ENCODE measurements around the gene MAN1A1. TPM values are rescaled to one million over a fixed set of nuclear protein-coding genes. Genes with fewer than 3 reads are reported as not detected.

Gene MAN1A1
- polyA plus RNA-seq, 3 donors = 11.0 to 20.4 (median 16.1) TPM

- intact Hi-C loops (cut with micrococcal nuclease) = no loop called here
- H3K9me3 ChIP-seq (replicated peaks in 1 of 2; ENCODE audit: control insufficient read depth in 1 of 2, insufficient read depth in 1 of 2, low read length in 2 of 2) = no peaks in the 10 kb centered on the region
- DNase-seq = no peak
- no peaks in the 10 kb centered on the region for H4K20me1 ChIP-seq (ENCODE audit: insufficient read depth, low read length)
- no peaks in the 10 kb centered on the region for H3K4me1 ChIP-seq (ENCODE audit: control insufficient read depth in 1 of 2, insufficient read depth in 2 of 2, low read length in 2 of 2)
- no peaks in the 10 kb centered on the region for H3K79me2 ChIP-seq (ENCODE audit: insufficient read depth, low read length)
- H3K4me3 Mint-ChIP-seq = no peak overlapping the region
- no peak overlapping the region for H2AFZ ChIP-seq (ENCODE audit: insufficient read depth, low read depth, low read length, poor library complexity, severe bottlenecking)
- H3K36me3 Mint-ChIP-seq = peaks cover 3 to 13% of the 10 kb centered on the region in 2 donors
- no peaks in the 10 kb centered on the region for H3K27me3 Mint-ChIP-seq (ENCODE audit: low read depth in 3 of 3)
- peaks cover 5% of the 10 kb centered on the region for H3K4me1 Mint-ChIP-seq
- H3K9me3 Mint-ChIP-seq = peaks cover 0 to 3% (median 0%) of the 10 kb centered on the region in 7 donors
- no peak overlapping the region for H3K27ac Mint-ChIP-seq
- H3K9ac ChIP-seq (ENCODE audit: insufficient read depth, low read length, poor library complexity, severe bottlenecking) = no peak overlapping the region
- H3K4me2 ChIP-seq (replicated peaks; ENCODE audit: extremely low read depth, low read length, poor library complexity, severe bottlenecking) = no peak overlapping the region
- no peaks in the 10 kb centered on the region for H3K27me3 ChIP-seq (ENCODE audit: control insufficient read depth in 2 of 2, insufficient read depth in 2 of 2, low read length in 2 of 2)
- no peak overlapping the region for H3K4me3 ChIP-seq (replicated peaks in 1 of 3; ENCODE audit: low read depth in 2 of 3, low read length in 3 of 3)
- WGBS (ENCODE audit: insufficient coverage) = no CpG with 5 or more reads among the region's 1 CpG
- H3K36me3 ChIP-seq (replicated peaks in 1 of 2; ENCODE audit: control insufficient read depth in 1 of 2, insufficient read depth in 2 of 2, low read length in 2 of 2) = no peaks in the 10 kb centered on the region
- no peak for TF ChIP-seq CTCF (IDR thresholded peaks at IDR 0.05)
- H3K27ac ChIP-seq (ENCODE audit: low read depth in 1 of 2, low read length in 2 of 2) = no peak overlapping the region
Observed at GRCh38 chr6:119257726-119258125, 91.8 kb downstream of the MAN1A1 start.

- intact Hi-C loops (cut with micrococcal nuclease) = no loop called here
- no peak overlapping the region for H3K4me3 Mint-ChIP-seq
Observed at GRCh38 chr6:119256978-119257462, 92.5 kb downstream of the MAN1A1 start.

More at GRCh38 chr6:119256978-119257462, 92.5 kb downstream of the MAN1A1 start:
- Mint-ChIP-seq H3K9me3 (peaks cover 0 to 3% (median 0%) of the 10 kb centered on the region in 7 donors), H3K36me3 (peaks cover 2 to 16% of the 10 kb centered on the region in 2 donors), H3K27ac (no peak overlapping the region), H3K4me1 (peaks cover 5% of the 10 kb centered on the region), H3K27me3 (ENCODE audit: low read depth in 3 of 3) (no peaks in the 10 kb centered on the region)
- DNase-seq = no peak
- Histone ChIP-seq H3K9ac (ENCODE audit: insufficient read depth, low read length, poor library complexity, severe bottlenecking) (no peak overlapping the region), H3K9me3 (replicated peaks in 1 of 2; ENCODE audit: control insufficient read depth in 1 of 2, insufficient read depth in 1 of 2, low read length in 2 of 2) (no peaks in the 10 kb centered on the region), H3K4me3 (replicated peaks in 1 of 3; ENCODE audit: low read depth in 2 of 3, low read length in 3 of 3) (no peak overlapping the region), H3K36me3 (replicated peaks in 1 of 2; ENCODE audit: control insufficient read depth in 1 of 2, insufficient read depth in 2 of 2, low read length in 2 of 2) (no peaks in the 10 kb centered on the region), H4K20me1 (ENCODE audit: insufficient read depth, low read length) (no peaks in the 10 kb centered on the region), H3K4me2 (replicated peaks; ENCODE audit: extremely low read depth, low read length, poor library complexity, severe bottlenecking) (no peak overlapping the region), H3K27ac (ENCODE audit: low read depth in 1 of 2, low read length in 2 of 2) (no peak overlapping the region), H3K4me1 (ENCODE audit: control insufficient read depth in 1 of 2, insufficient read depth in 2 of 2, low read length in 2 of 2) (no peaks in the 10 kb centered on the region), H3K79me2 (ENCODE audit: insufficient read depth, low read length) (no peaks in the 10 kb centered on the region), H3K27me3 (ENCODE audit: control insufficient read depth in 2 of 2, insufficient read depth in 2 of 2, low read length in 2 of 2) (no peaks in the 10 kb centered on the region), H2AFZ (ENCODE audit: insufficient read depth, low read depth, low read length, poor library complexity, severe bottlenecking) (no peak overlapping the region)
- no peak for TF ChIP-seq CTCF (IDR thresholded peaks at IDR 0.05)
- 93% methylated on average over 1 of the region's 2 CpGs for WGBS (ENCODE audit: insufficient coverage)

All from CD14-positive monocyte (primary cell).